H9 (cell line): Measurements from ENCODE around the gene GLP2R. TPM values are rescaled to one million over a fixed set of nuclear protein-coding genes. Genes with fewer than 3 reads are reported as not detected.

ENCODE experiments used
- DNase-seq: peaks from one replicate; pipeline ENCODE4 v3.0.0-alpha.2; 2017
- H2AFZ ChIP-seq: one replicate; pipeline ENCODE4 v1.6.1; 2013; ENCODE audit warnings: mild to moderate bottlenecking, low read length, control low read depth, moderate library complexity
- H2AK5ac ChIP-seq: 2 replicates; pipeline ENCODE4 v1.6.1; 2013; ENCODE audit warnings: low read length, control low read depth, mixed read lengths; ENCODE audit not compliant: insufficient read length
- H2BK120ac ChIP-seq: one replicate; pipeline ENCODE4 v1.6.1; 2013; ENCODE audit warnings: low read depth, mild to moderate bottlenecking, low read length, control low read depth, inconsistent platforms; ENCODE audit not compliant: poor library complexity, severe bottlenecking
- H2BK12ac ChIP-seq: 2 replicates; pipeline ENCODE4 v1.6.1; 2013; ENCODE audit warnings: low read length, control low read depth, mixed read lengths, low read depth; ENCODE audit not compliant: insufficient read length
- H2BK15ac ChIP-seq: 2 replicates; pipeline ENCODE4 v1.6.1; 2013; ENCODE audit warnings: low read depth, low read length, control low read depth
- H2BK20ac ChIP-seq: one replicate; pipeline ENCODE4 v1.6.1; 2013; ENCODE audit warnings: low read depth, mild to moderate bottlenecking, low read length, control low read depth, inconsistent platforms; ENCODE audit not compliant: poor library complexity, severe bottlenecking
- H2BK5ac ChIP-seq: 2 replicates; pipeline ENCODE4 v1.6.1; 2013; ENCODE audit warnings: low read length, control low read depth, mixed read lengths; ENCODE audit not compliant: insufficient read length
- H3K14ac ChIP-seq: 2 replicates; pipeline ENCODE4 v1.6.1; 2013; ENCODE audit warnings: low read length, control low read depth; ENCODE audit not compliant: insufficient read depth
- H3K18ac ChIP-seq: 2 replicates; pipeline ENCODE4 v1.6.1; 2013; ENCODE audit warnings: low read depth, mild to moderate bottlenecking, mixed read lengths, low read length, control low read depth; ENCODE audit not compliant: insufficient read length
- H3K23ac ChIP-seq: 2 replicates; pipeline ENCODE4 v1.6.1; 2013; ENCODE audit warnings: low read length, control low read depth, mixed read lengths, low read depth; ENCODE audit not compliant: insufficient read length
- H3K23me2 ChIP-seq: 2 replicates; pipeline ENCODE4 v1.6.1; 2013; ENCODE audit warnings: low read depth, mild to moderate bottlenecking, mixed read lengths, low read length, control low read depth; ENCODE audit not compliant: insufficient read length, poor library complexity, severe bottlenecking
- H3K27ac ChIP-seq: 2 replicates; pipeline ENCODE4 v1.5.1; 2013; ENCODE audit warnings: low read length, control low read depth, mixed read lengths, low read depth; ENCODE audit not compliant: insufficient read length
- H3K27me3 ChIP-seq: 2 replicates; pipeline ENCODE4 v1.6.1; 2013; ENCODE audit warnings: low read length, control low read depth, inconsistent platforms; ENCODE audit not compliant: insufficient read depth
- H3K4ac ChIP-seq: 2 replicates; pipeline ENCODE4 v1.6.1; 2013; ENCODE audit warnings: low read depth, mild to moderate bottlenecking, control low read depth, inconsistent platforms, low read length, moderate library complexity
- H3K4me1 ChIP-seq: 2 replicates; pipeline ENCODE4 v1.6.1; 2013; ENCODE audit warnings: low read length, control low read depth, inconsistent platforms; ENCODE audit not compliant: insufficient read depth
- H3K4me2 ChIP-seq: 2 replicates; pipeline ENCODE4 v1.6.1; 2013; ENCODE audit warnings: low read length, control low read depth, mixed read lengths; ENCODE audit not compliant: insufficient read length, insufficient read depth
- H3K56ac ChIP-seq: 2 replicates; pipeline ENCODE4 v1.6.1; 2013; ENCODE audit warnings: low read depth, mild to moderate bottlenecking, mixed read lengths, low read length, control low read depth; ENCODE audit not compliant: insufficient read length
- H3K79me1 ChIP-seq: 2 replicates; pipeline ENCODE4 v1.6.1; 2013; ENCODE audit warnings: low read depth, mild to moderate bottlenecking, moderate library complexity, low read length, control low read depth, inconsistent platforms; ENCODE audit not compliant: insufficient read depth, poor library complexity, severe bottlenecking
- H3K79me2 ChIP-seq: 2 replicates; pipeline ENCODE4 v1.6.1; 2013; ENCODE audit warnings: low read length, control low read depth, inconsistent platforms; ENCODE audit not compliant: insufficient read depth
- H3K9ac ChIP-seq: 2 replicates; pipeline ENCODE4 v1.6.1; 2013; ENCODE audit warnings: low read length, control low read depth, mixed read lengths; ENCODE audit not compliant: insufficient read length; ENCODE audit errors: extremely low read depth
- H3K9me3 ChIP-seq: one replicate; pipeline ENCODE4 v1.6.1; 2013; ENCODE audit warnings: low read depth, low read length, inconsistent platforms; ENCODE audit not compliant: control insufficient read depth
- H3T11ph ChIP-seq: one replicate; pipeline ENCODE4 v1.6.1; 2013; ENCODE audit warnings: mild to moderate bottlenecking, low read length, control low read depth, inconsistent platforms
- H4K20me1 ChIP-seq: one replicate; pipeline ENCODE4 v1.6.1; 2013; ENCODE audit not compliant: control insufficient read depth, insufficient read length, insufficient read depth
- H4K5ac ChIP-seq: 2 replicates; pipeline ENCODE4 v1.6.1; 2013; ENCODE audit warnings: low read depth, mild to moderate bottlenecking, mixed read lengths, low read length, control low read depth; ENCODE audit not compliant: insufficient read length
- H4K8ac ChIP-seq: replicated peaks from 2 replicates; pipeline ENCODE4 v1.6.1; 2013; ENCODE audit warnings: low read length, control low read depth, mixed read lengths, low read depth; ENCODE audit not compliant: insufficient read length
- H4K91ac ChIP-seq: 2 replicates; pipeline ENCODE4 v1.6.1; 2013; ENCODE audit warnings: low read depth, mild to moderate bottlenecking, moderate library complexity, mixed read lengths, low read length, control low read depth; ENCODE audit not compliant: insufficient read length
- H3K27ac Mint-ChIP-seq, 3 experiments: 2 replicates in 2 of 3; 3 replicates in 1 of 3; pipeline ENCODE4 v1.8.0; 2020 to 2021; ENCODE audit warnings: mixed read lengths in 3 of 3, mild to moderate bottlenecking in 1 of 3, moderate library complexity in 1 of 3
- H3K27me3 Mint-ChIP-seq: 2 replicates; pipeline ENCODE4 v1.8.0; 2021; ENCODE audit warnings: low read depth, mild to moderate bottlenecking, moderate library complexity, mixed read lengths
- H3K36me3 Mint-ChIP-seq, 3 experiments: 2 replicates in 2 of 3; 3 replicates in 1 of 3; pipeline ENCODE4 v1.8.0; 2020 to 2021; ENCODE audit warnings: low read depth in 3 of 3, mixed read lengths in 3 of 3; ENCODE audit not compliant: insufficient read depth in 1 of 3
- H3K4me1 Mint-ChIP-seq, 2 experiments: 2 replicates each; pipeline ENCODE4 v1.8.0; 2020; ENCODE audit warnings: mixed read lengths in 2 of 2
- H3K4me3 Mint-ChIP-seq, 2 experiments: 2 replicates in 1 of 2; 3 replicates in 1 of 2; pipeline ENCODE4 v1.8.0; 2020 to 2021; ENCODE audit warnings: mild to moderate bottlenecking in 2 of 2, mixed read lengths in 2 of 2, moderate library complexity in 1 of 2
- H3K9me3 Mint-ChIP-seq, 2 experiments: 2 replicates in 1 of 2; 3 replicates in 1 of 2; pipeline ENCODE4 v1.8.0; 2020; ENCODE audit warnings: mild to moderate bottlenecking in 2 of 2, mixed read lengths in 2 of 2, moderate library complexity in 1 of 2
- CTCF ChIP-seq: fragments of 200-600 bp; sonication (generic); conservative IDR thresholded peaks from 3 replicates; pipeline ENCODE4 v1.8.0; 2021; ENCODE audit warnings: antibody characterized with exemption, mild to moderate bottlenecking
- WGBS: extraction: QIAGEN DNeasy Blood & Tissue Kit; methylation state at CpG from one replicate; pipeline ENCODE4 v1.1.7; 2013; ENCODE audit warnings: missing lambda C conversion rate, low lambda C conversion rate, mixed read lengths; ENCODE audit not compliant: insufficient read length; ENCODE audit errors: extremely low coverage; 5-methylcytosine and 5-hydroxymethylcytosine counted together
- total RNA-seq: library from RNA; stranded (reverse); gene quantifications from 2 replicates; pipeline ENCODE4 v1.2.1, GENCODE V29; 2021

Gene GLP2R
- total RNA-seq, 1 experiment from 2014 or later: not detected

- no peak overlapping the region for H3K14ac ChIP-seq
- H3K27me3 ChIP-seq: no peaks in the 10 kb centered on the region
- no peaks in the 10 kb centered on the region for H3K23me2 ChIP-seq
- no peak overlapping the region for H3K27ac ChIP-seq
- no peak overlapping the region for H3K27ac Mint-ChIP-seq
- no peak overlapping the region for H2BK120ac ChIP-seq
- no peak for TF ChIP-seq CTCF
- no peak overlapping the region for H4K8ac ChIP-seq
- H3K18ac ChIP-seq: no peak overlapping the region
- WGBS: no CpG with 5 or more reads among the region's 2 CpGs
- no peak overlapping the region for H3T11ph ChIP-seq
- H2BK20ac ChIP-seq: no peak overlapping the region
- H3K4me3 Mint-ChIP-seq: no peak overlapping the region
- no peak overlapping the region for H2BK12ac ChIP-seq
- no peaks in the 10 kb centered on the region for H3K36me3 Mint-ChIP-seq
- no peaks in the 10 kb centered on the region for H3K79me1 ChIP-seq
- no peak overlapping the region for H3K56ac ChIP-seq
- H4K5ac ChIP-seq: no peak overlapping the region
- H3K9me3 Mint-ChIP-seq: no peaks in the 10 kb centered on the region
- no peaks in the 10 kb centered on the region for H4K20me1 ChIP-seq
- no peak for DNase-seq
- H3K4me1 Mint-ChIP-seq: no peaks in the 10 kb centered on the region
- H4K91ac ChIP-seq: no peak overlapping the region
- no peak overlapping the region for H3K4me2 ChIP-seq
- no peak overlapping the region for H2AFZ ChIP-seq
- H2AK5ac ChIP-seq: no peak overlapping the region
- H3K23ac ChIP-seq: no peak overlapping the region
- no peak overlapping the region for H2BK15ac ChIP-seq
- H3K27me3 Mint-ChIP-seq: peaks cover 4% of the 10 kb centered on the region
- no peak overlapping the region for H3K9ac ChIP-seq
- H2BK5ac ChIP-seq: no peak overlapping the region
- no peaks in the 10 kb centered on the region for H3K79me2 ChIP-seq
- no peak overlapping the region for H3K4ac ChIP-seq
- no peaks in the 10 kb centered on the region for H3K4me1 ChIP-seq
- no peaks in the 10 kb centered on the region for H3K9me3 ChIP-seq
These were observed 41.2 kb upstream of the GLP2R start for GRCh38 chr17:9784544-9784943.
